Fibroblast of skin of scalp (primary cell): ENCODE results near the gene REV3L.

Source experiments
- DNase-seq: peaks from one replicate; pipeline ENCODE4 v3.0.0-alpha.2; 2013

REV3L gene

GRCh38 chr6:111423960-111424846 lies 58.8 kb downstream of the REV3L start:
- peak; percentile 29 for DNase-seq

GRCh38 chr6:111423055-111423633 lies 59.9 kb downstream of the REV3L start:
- DNase-seq = no peak

GRCh38 chr6:111418971-111419693 lies 63.9 kb downstream of the REV3L start:
- peak; percentile 69 for DNase-seq

- no peak for DNase-seq
Measured at GRCh38 chr6:111417946-111418345, 65.1 kb downstream of the REV3L start.

- DNase-seq = peak; percentile 39
Measured at GRCh38 chr6:111417181-111417585, 65.8 kb downstream of the REV3L start.

- no peak for DNase-seq
Measured at GRCh38 chr6:111416529-111416928, 66.5 kb downstream of the REV3L start.

GRCh38 chr6:111414373-111414772 lies 68.6 kb downstream of the REV3L start:
- DNase-seq = no peak

- DNase-seq = no peak
Measured at GRCh38 chr6:111411978-111412566, 70.9 kb downstream of the REV3L start.

- DNase-seq = no peak
Measured at GRCh38 chr6:111411046-111411445, 72.0 kb downstream of the REV3L start.

GRCh38 chr6:111410371-111410770 lies 72.6 kb downstream of the REV3L start:
- no peak for DNase-seq

GRCh38 chr6:111409430-111409829 lies 73.6 kb downstream of the REV3L start:
- DNase-seq = no peak

- DNase-seq = no peak
Measured at GRCh38 chr6:111407686-111408085, 75.3 kb downstream of the REV3L start.

GRCh38 chr6:111406200-111406721 lies 76.8 kb downstream of the REV3L start:
- no peak for DNase-seq

GRCh38 chr6:111403388-111403787 lies 79.6 kb downstream of the REV3L start:
- no peak for DNase-seq

- DNase-seq = no peak
Measured at GRCh38 chr6:111399626-111400025, 83.4 kb downstream of the REV3L start.

GRCh38 chr6:111388681-111389080 lies 94.3 kb downstream of the REV3L start:
- no peak for DNase-seq

- DNase-seq = peak; percentile 3
Measured at GRCh38 chr6:111382476-111383294, 100.3 kb downstream of the REV3L start.

GRCh38 chr6:111381728-111382127 lies 101.3 kb downstream of the REV3L start:
- DNase-seq = no peak

GRCh38 chr6:111381123-111381522 lies 101.9 kb downstream of the REV3L start:
- DNase-seq = no peak

- DNase-seq = no peak
Measured at GRCh38 chr6:111379831-111380230, 103.2 kb downstream of the REV3L start.

- DNase-seq = no peak
Measured at GRCh38 chr6:111379302-111379701, 103.7 kb downstream of the REV3L start.
